ENCODE results near the gene ADAMTS18. TPM values are rescaled to one million over a fixed set of nuclear protein-coding genes. Genes with fewer than 3 reads are reported as not detected.

Gene ADAMTS18
- polyA plus RNA-seq, 1 donor (not counting 4 experiments of a cell fraction or from before 2014, with no cell fraction given) = not detected

DNA sequence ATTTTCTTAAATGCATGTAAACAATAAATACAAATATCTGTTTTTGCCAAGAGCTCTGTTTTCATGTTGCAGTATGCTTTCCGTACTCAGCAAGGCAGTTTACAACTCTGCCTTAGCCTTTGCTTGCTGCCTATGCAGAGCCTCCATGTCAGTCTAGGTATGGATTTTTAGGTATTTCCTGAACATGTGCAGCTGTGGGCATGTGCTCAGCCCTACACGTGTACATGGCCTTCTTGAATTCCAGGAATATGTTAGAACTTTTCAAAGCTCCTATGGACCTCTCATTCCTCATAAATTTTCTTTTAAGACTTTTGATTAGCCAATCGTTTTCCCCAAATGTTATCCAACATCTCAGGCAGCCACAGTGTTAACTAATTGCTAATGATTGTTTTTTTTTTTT is 171.9 kb downstream of the ADAMTS18 start:
- Histone ChIP-seq H4K20me1 (ENCODE audit: control insufficient read depth, extremely low read depth, insufficient read depth, low read length) (no peaks in the 10 kb centered on the region), H3K9me1 (ENCODE audit: control insufficient read depth, extremely low read depth, insufficient read depth, low read length) (no peaks in the 10 kb centered on the region), H3K36me3 (ENCODE audit: control insufficient read depth in 2 of 2, extremely low read depth in 1 of 2, insufficient read depth in 2 of 2, low read length in 2 of 2) (no peaks in the 10 kb centered on the region), H3K27me3 (ENCODE audit: control insufficient read depth, extremely low read depth, insufficient read depth, low read length) (no peaks in the 10 kb centered on the region), H3K9me3 (ENCODE audit: control insufficient read depth, low read depth, low read length) (no peaks in the 10 kb centered on the region), H2AFZ (ENCODE audit: control insufficient read depth, low read length) (no peak overlapping the region), H3K4me3 (ENCODE audit: control insufficient read depth in 2 of 3, extremely low read depth in 1 of 3, insufficient read depth in 2 of 3, low read depth in 1 of 3, low read length in 3 of 3) (no peak overlapping the region), H3K4me1 (ENCODE audit: control insufficient read depth, extremely low read depth, insufficient read depth, low read length) (no peaks in the 10 kb centered on the region), H3K79me2 (ENCODE audit: control insufficient read depth, insufficient read depth, low read length) (no peaks in the 10 kb centered on the region), H3K27ac (ENCODE audit: control insufficient read depth, insufficient read depth, low read length) (no peak overlapping the region), H3K4me2 (ENCODE audit: control insufficient read depth, extremely low read depth, insufficient read depth, low read depth, low read length) (no peak overlapping the region), H3K9ac (ENCODE audit: control insufficient read depth, extremely low read depth, insufficient read depth, low read length) (no peak overlapping the region)
- dilution Hi-C loops (cut with MboI; ENCODE audit: extremely low pct_ligation_motif_present, low sequenced_read_pairs) = no loop called here
- DNase-seq (ENCODE audit: low read depth, low spot score) = no peak
- no peak for FAIRE-seq
- TF ChIP-seq, protein P1, sequence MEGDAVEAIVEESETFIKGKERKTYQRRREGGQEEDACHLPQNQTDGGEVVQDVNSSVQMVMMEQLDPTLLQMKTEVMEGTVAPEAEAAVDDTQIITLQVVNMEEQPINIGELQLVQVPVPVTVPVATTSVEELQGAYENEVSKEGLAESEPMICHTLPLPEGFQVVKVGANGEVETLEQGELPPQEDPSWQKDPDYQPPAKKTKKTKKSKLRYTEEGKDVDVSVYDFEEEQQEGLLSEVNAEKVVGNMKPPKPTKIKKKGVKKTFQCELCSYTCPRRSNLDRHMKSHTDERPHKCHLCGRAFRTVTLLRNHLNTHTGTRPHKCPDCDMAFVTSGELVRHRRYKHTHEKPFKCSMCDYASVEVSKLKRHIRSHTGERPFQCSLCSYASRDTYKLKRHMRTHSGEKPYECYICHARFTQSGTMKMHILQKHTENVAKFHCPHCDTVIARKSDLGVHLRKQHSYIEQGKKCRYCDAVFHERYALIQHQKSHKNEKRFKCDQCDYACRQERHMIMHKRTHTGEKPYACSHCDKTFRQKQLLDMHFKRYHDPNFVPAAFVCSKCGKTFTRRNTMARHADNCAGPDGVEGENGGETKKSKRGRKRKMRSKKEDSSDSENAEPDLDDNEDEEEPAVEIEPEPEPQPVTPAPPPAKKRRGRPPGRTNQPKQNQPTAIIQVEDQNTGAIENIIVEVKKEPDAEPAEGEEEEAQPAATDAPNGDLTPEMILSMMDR (optimal IDR thresholded peaks at IDR 0.05 in 1 of 3, IDR thresholded peaks at IDR 0.05 in 1 of 3, conservative IDR thresholded peaks at IDR 0.05 in 1 of 3; ENCODE audit: extremely low read depth in 1 of 3, insufficient read depth in 2 of 3, low read length in 3 of 3) = no peak
- no peak for TF ChIP-seq EZH2 (IDR thresholded peaks at IDR 0.05; ENCODE audit: low read length)

DNA sequence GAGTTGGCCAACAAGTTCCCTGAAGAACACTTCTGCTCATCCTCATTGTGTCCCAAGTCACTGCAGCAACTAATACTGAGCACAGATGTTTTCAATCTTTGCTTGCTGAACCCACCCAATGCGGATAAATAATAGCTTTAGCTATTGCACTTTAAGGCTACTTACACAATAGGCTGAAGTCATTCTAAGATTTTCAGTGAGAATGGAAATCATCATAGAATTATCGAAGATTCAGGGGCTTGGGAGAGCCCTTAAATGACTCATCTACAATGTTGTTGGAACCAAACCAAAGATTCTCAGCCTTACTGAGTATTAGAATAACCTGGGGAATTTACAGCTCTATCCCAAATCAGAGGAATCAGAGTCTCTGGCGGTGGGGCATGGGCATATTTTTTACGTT is 184.4 kb downstream of the ADAMTS18 start:
- DNase-seq (ENCODE audit: low read depth, low spot score) (no peak), FAIRE-seq (no peak)
- no peaks in the 10 kb centered on the region for H3K36me3 ChIP-seq (ENCODE audit: control insufficient read depth in 2 of 2, extremely low read depth in 1 of 2, insufficient read depth in 2 of 2, low read length in 2 of 2)
- H3K27me3 ChIP-seq (ENCODE audit: control insufficient read depth, extremely low read depth, insufficient read depth, low read length) = no peaks in the 10 kb centered on the region
- H3K4me3 ChIP-seq (ENCODE audit: control insufficient read depth in 2 of 3, extremely low read depth in 1 of 3, insufficient read depth in 2 of 3, low read depth in 1 of 3, low read length in 3 of 3) = no peak overlapping the region
- no peaks in the 10 kb centered on the region for H3K4me1 ChIP-seq (ENCODE audit: control insufficient read depth, extremely low read depth, insufficient read depth, low read length)
- H3K9ac ChIP-seq (ENCODE audit: control insufficient read depth, extremely low read depth, insufficient read depth, low read length) = no peak overlapping the region
- no peaks in the 10 kb centered on the region for H3K9me1 ChIP-seq (ENCODE audit: control insufficient read depth, extremely low read depth, insufficient read depth, low read length)
- TF ChIP-seq, protein P1 (optimal IDR thresholded peaks at IDR 0.05 in 1 of 3, IDR thresholded peaks at IDR 0.05 in 1 of 3, conservative IDR thresholded peaks at IDR 0.05 in 1 of 3; ENCODE audit: extremely low read depth in 1 of 3, insufficient read depth in 2 of 3, low read length in 3 of 3) = no peak
- TF ChIP-seq EZH2 (IDR thresholded peaks at IDR 0.05; ENCODE audit: low read length) = no peak
- no peak overlapping the region for H2AFZ ChIP-seq (ENCODE audit: control insufficient read depth, low read length)
- H3K9me3 ChIP-seq (ENCODE audit: control insufficient read depth, low read depth, low read length) = no peaks in the 10 kb centered on the region
- no peaks in the 10 kb centered on the region for H3K79me2 ChIP-seq (ENCODE audit: control insufficient read depth, insufficient read depth, low read length)
- H4K20me1 ChIP-seq (ENCODE audit: control insufficient read depth, extremely low read depth, insufficient read depth, low read length) = no peaks in the 10 kb centered on the region
- no peak overlapping the region for H3K27ac ChIP-seq (ENCODE audit: control insufficient read depth, insufficient read depth, low read length)
- no peak overlapping the region for H3K4me2 ChIP-seq (ENCODE audit: control insufficient read depth, extremely low read depth, insufficient read depth, low read depth, low read length)
- dilution Hi-C loops (cut with MboI; ENCODE audit: extremely low pct_ligation_motif_present, low sequenced_read_pairs) = no loop called here
